Stomach (tissue), 4 donors: ENCODE results near the gene AGPS.

Experiments used
- CTCF ChIP-seq, 7 experiments: fragments of 450-650 bp in 4 of 7; fragments of 200-600 bp in 3 of 7; sonication (generic) in 3 of 7; IDR thresholded peaks; one replicate each; pipeline ENCODE4 v1.5.1; 2016 to 2019; ENCODE audit warnings: antibody characterized with exemption in 7 of 7, control low read depth in 2 of 7, mild to moderate bottlenecking in 1 of 7
- POLR2A ChIP-seq, 4 donors: fragments of 450-650 bp; IDR thresholded peaks; one replicate each; pipeline ENCODE4 v1.6.1; 2016; ENCODE audit warnings: antibody characterized with exemption in 4 of 4, control low read depth in 2 of 4, mild to moderate bottlenecking in 1 of 4, moderate library complexity in 1 of 4

DNA sequence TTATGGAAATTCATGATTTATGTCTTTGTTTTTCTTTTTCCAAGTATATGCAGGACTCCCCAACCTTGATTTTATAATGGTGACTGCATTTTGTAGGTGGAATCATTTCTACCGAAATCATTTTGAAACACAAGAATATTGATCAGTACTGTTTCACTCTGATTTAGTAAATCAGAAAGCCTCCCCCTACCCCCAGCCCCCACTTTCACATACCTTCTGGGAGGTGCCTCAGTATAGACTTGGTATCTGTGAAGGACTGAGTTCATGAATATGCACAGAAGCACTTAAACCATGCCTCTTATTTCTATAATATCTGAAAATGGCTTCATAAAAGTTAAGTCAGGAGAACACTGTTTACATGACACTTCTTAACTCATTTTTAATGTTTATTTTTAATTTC lies 147.7 kb downstream of the AGPS start:
- TF ChIP-seq CTCF (IDR thresholded peaks at IDR 0.05), result no peak
- TF ChIP-seq POLR2A (IDR thresholded peaks at IDR 0.05), result no peak
